ENCODE results near the gene TENM4.
A peak's percentile ranks its signal among the peaks of the same experiment; 100 is the strongest.
"Not testable (repeated sequence)": the region's sequence is repeated elsewhere in the genome, so short reads cannot be mapped to it uniquely, and the experiment has no call there.

The TENM4 gene

GRCh38 chr11:79244241-79244772 is 196.5 kb downstream of the TENM4 start:
- peak; percentile 77 for DNase-seq (ENCODE audit: low spot score)

- no peak for DNase-seq (ENCODE audit: low spot score)
These were observed 197.2 kb downstream of the TENM4 start for GRCh38 chr11:79243422-79244210.

- DNase-seq (ENCODE audit: low spot score), result no peak
These were observed 198.2 kb downstream of the TENM4 start for GRCh38 chr11:79242616-79243015.

DNA sequence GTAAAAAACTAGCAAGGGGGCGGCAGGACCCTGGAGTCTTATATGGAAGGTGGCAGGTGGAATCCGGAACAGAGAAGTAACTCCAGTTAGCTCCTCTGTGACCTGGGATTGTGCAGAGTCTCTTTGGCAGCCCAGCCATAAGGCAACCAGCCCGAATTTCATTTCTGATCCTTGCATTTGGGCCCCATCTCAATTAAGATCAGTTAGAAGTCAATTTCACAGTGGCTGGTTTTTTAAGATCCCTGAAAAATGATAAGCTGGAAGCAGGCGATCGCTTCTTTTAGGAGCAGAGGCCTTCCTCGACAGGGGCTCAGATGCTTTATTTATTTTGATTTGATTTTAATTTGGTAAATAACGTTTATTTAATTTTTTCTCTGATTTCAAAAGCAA is 199.0 kb downstream of the TENM4 start:
- DNase-seq (ENCODE audit: low spot score), result no peak

GRCh38 chr11:79241205-79241851 is 199.5 kb downstream of the TENM4 start:
- no peak for DNase-seq (ENCODE audit: low spot score)

- DNase-seq (ENCODE audit: low spot score), result no peak
These were observed 203.1 kb downstream of the TENM4 start for GRCh38 chr11:79237703-79238102.

GRCh38 chr11:79237091-79237490 is 203.7 kb downstream of the TENM4 start:
- no peak for DNase-seq (ENCODE audit: low spot score)

- peak; percentile 6 for DNase-seq (ENCODE audit: low spot score)
These were observed 204.3 kb downstream of the TENM4 start for GRCh38 chr11:79236541-79236971.

GRCh38 chr11:79235696-79236095 is 205.1 kb downstream of the TENM4 start:
- DNase-seq (ENCODE audit: low spot score), result no peak

- DNase-seq (ENCODE audit: low spot score), result no peak
These were observed 208.5 kb downstream of the TENM4 start for GRCh38 chr11:79232346-79232745.

DNA sequence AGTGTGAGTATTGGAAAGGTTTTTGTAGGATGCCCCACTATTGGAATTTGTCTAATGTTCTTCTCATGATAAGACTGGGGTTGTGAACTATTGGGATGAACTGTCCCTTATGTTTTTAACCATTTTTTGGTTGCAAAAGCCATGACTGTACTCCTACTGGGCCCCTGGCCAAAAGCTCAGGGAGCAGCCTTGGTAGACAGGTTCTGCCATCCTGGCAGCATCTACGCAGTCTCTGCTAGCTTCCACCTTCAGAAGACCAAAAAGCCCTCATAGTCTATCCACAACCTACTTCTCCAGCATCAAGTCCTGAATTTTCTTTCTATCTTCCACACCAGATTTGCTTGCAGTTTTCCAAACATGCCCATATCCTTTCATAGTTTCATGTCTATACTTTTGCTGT is 211.8 kb downstream of the TENM4 start:
- DNase-seq (ENCODE audit: low spot score), result no peak

DNA sequence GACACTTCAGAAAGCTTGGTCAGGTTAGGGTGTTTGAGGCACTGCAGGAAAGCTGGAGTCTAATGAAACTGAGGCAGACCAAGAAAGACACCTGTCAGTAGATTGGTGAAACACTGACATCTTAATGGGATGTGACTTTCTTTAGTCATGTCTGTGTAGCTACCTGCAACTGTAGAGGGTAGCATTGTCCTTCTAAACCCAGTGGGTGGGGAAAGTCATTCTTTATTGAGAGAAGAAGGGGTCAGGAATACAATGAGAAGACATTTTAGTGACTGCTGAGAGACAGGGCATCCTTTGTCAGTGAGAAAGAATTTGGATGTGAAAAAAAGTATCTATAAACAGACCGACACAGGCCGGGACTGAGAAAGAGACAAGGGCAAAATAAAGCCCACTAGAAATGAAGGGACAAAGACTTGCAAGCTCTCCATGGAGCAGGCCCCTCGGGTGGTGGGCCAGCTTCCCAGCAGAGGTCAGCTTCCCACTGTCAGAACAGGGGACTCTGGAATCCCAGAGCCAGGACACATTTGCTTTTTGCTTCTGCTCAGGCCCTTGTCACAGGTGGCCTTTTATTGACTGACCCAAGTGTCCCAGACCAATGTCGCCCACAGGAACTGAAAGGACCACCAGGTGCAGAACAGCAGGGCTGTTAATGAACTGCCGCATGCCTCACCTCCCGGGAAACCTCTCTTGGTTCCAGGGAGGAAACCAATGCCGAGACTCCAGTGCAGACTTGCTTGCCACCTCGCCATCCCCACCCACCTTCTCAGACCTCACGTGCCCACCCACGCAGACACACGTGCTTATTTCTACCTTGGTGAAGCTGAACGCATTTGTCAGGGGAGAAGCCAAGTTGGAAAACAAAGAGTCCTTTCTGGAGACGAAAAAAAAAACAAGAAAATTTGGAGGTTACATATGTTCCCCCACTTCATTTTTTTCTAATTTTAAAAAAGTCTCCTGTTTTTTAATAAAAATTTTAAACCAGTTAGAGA is 212.8 kb downstream of the TENM4 start:
- no peak for DNase-seq (ENCODE audit: low spot score)

- DNase-seq (ENCODE audit: low spot score), result no peak
These were observed 213.5 kb downstream of the TENM4 start for GRCh38 chr11:79227308-79227707.

- DNase-seq (ENCODE audit: low spot score), result no peak
These were observed 214.7 kb downstream of the TENM4 start for GRCh38 chr11:79226126-79226525.

GRCh38 chr11:79222163-79222562 is 218.7 kb downstream of the TENM4 start:
- DNase-seq (ENCODE audit: low spot score), result not testable (repeated sequence)

DNA sequence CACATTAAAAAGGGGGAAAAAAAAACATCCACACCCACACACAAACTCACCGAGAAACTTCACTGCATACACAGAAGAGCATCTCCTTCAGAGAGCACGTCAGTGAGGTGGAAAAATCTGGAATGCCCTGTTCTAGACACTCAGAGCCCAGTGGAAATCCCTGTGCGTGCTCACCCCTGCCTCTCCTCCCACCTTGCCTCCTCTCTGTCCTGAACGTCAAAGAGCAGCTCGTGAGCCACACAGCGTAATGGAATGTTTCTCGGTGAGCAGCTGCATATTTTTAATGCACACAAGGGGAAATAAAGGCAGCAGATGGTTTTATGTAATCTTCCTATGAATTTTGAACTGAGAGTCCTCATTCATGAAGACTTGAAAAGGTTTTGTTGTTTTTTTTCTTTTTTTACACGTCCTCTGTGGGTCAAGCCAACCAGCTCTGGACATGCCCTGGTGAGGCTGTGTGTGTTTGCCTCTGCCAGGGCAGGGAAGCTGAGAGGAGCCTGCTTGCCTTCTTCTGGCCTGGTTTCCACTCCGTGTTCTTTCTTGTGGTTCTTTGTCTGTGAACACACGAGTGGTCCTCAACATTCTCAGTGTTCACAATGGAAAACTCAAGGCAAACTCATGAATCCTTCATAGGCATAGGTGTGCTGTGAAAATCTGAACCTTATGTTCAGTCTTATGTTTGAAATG is 219.2 kb downstream of the TENM4 start:
- no peak for DNase-seq (ENCODE audit: low spot score)

DNA sequence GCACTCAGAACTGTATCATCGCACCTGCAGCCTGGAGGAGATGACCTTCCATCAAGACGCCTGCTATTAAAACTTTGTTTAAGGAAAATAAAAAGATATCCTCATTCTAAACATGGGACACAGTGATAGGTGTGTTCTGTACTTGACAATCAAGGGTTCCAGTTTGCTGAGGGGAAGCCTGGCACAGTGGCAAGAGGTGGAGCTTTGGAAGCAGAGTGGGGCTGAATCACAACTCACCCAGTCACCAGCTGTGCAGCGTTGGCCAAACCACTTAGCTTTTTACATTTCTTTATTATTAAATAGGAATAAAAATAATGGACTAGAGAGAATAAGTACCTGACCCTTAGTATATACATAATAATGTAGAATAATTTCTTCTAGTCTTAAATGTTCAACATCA is 220.7 kb downstream of the TENM4 start:
- DNase-seq (ENCODE audit: low spot score), result no peak

DNA sequence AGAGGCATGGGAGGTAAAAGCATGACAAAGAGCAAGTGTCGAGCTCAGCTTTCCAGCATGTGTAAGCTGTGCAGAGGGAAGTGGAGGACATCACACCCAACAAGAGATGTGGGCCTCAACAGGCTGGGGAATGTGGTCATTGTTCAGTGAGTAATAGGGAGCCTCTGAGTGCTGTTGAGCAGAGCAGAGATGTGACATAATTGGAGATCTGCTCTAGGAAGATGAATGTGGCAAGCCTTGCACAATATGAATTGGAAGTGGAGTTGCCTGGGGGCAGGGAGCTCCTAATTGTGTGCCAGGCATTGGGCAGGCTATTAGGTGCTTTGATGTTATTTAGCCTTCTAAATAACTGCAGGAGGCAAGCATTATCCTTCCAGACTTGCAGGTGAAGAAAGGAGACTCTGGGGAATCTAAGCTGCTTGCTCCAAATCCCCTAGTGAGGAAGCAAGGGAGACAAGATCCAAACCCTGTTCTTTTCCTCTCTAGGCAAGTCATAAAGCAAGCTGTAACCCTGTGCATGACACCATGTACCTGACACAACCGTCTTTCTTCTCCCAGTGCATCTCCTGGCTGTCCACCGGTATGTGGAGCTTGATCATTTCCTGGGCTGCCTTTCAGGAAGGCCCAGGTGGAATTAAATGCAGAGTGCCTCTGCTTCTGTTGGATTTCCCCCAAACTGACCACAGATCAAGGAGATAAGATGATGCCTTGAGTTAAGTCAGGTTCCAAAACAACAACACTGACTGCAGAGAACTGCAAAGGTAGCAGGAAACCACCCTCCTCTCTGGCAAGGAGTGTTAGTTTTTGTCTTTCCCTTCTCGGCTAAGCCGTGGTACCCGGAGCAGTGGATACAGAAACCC is 221.4 kb downstream of the TENM4 start:
- DNase-seq (ENCODE audit: low spot score), result no peak

DNA sequence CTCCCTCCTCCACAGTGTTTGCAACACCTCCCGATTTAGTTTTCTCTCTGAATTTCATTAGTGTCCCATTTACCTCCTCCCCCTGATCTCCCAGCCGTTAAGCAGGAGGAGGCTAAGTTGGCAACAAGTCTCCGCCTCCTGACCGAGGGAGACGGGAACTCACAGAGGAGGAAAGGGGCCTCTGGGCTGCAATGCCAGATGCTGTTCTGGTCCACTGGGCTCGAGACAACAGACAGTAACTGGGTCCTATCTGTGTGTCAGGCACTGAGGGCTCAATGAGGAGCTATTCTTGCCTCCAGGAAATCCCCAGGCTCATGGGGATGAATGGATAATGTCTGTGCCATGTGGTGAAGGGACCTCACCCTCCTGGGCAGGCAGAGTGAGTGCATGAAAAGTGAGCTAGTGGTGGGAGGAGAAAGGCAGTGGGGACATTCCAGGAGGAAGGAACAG is 228.1 kb downstream of the TENM4 start:
- DNase-seq (ENCODE audit: low spot score), result no peak

- no peak for DNase-seq (ENCODE audit: low spot score)
These were observed 231.1 kb downstream of the TENM4 start for GRCh38 chr11:79209540-79210266.
